Aorta (tissue), 5 donors: ENCODE data around the gene SLCO2B1. TPM values are rescaled to one million over a fixed set of nuclear protein-coding genes. Genes with fewer than 3 reads are reported as not detected.
A peak's percentile ranks its signal among the peaks of the same experiment; 100 is the strongest.

Experiments used
- ATAC-seq: fragments of 200-7000 bp; cut with Tn5 transposase; one replicate; pipeline ENCODE4 v1.9.1; 2022; ENCODE audit warnings: moderate library complexity; ENCODE audit not compliant: low FRiP score
- DNase-seq, 2 donors: peaks; one replicate each; pipeline ENCODE4 v3.0.0-alpha.2; 2020
- H3K27ac ChIP-seq, 2 donors: one replicate each; pipeline ENCODE4 v1.5.1; 2013; ENCODE audit warnings: low read length in 2 of 2, mild to moderate bottlenecking in 2 of 2, moderate library complexity in 2 of 2, control low read depth in 1 of 2, inconsistent platforms in 1 of 2, low read depth in 1 of 2
- H3K27me3 ChIP-seq, 2 donors: one replicate each; pipeline ENCODE4 v1.6.1; 2013; ENCODE audit warnings: control low read depth in 1 of 2, low read length in 1 of 2, mild to moderate bottlenecking in 1 of 2, moderate library complexity in 1 of 2; ENCODE audit not compliant: insufficient read depth in 2 of 2, control insufficient read depth in 1 of 2
- H3K36me3 ChIP-seq, 2 donors: one replicate each; pipeline ENCODE4 v1.6.1; 2013; ENCODE audit warnings: control low read depth in 1 of 2, low read length in 1 of 2, mild to moderate bottlenecking in 1 of 2; ENCODE audit not compliant: insufficient read depth in 2 of 2, control insufficient read depth in 1 of 2
- H3K4me1 ChIP-seq, 2 donors: one replicate each; pipeline ENCODE4 v1.6.1; 2013; ENCODE audit warnings: low read length in 2 of 2, control low read depth in 1 of 2, mild to moderate bottlenecking in 1 of 2, moderate library complexity in 1 of 2; ENCODE audit not compliant: insufficient read depth in 2 of 2, control insufficient read depth in 1 of 2
- H3K4me3 ChIP-seq, 2 donors: one replicate each; pipeline ENCODE4 v1.5.1; 2013; ENCODE audit warnings: low read length in 2 of 2, control low read depth in 1 of 2, mild to moderate bottlenecking in 1 of 2
- H3K9me3 ChIP-seq: one replicate; pipeline ENCODE4 v1.6.1; 2013; ENCODE audit warnings: mild to moderate bottlenecking, low read length; ENCODE audit not compliant: control insufficient read depth
- WGBS, 2 donors: extraction: QIAGEN DNeasy Blood & Tissue Kit; methylation state at CpG; one replicate each; pipeline ENCODE4 v1.1.7; 2013; 5-methylcytosine and 5-hydroxymethylcytosine counted together
- intact Hi-C, 2 donors: fragments of 100-400 bp; cut with DNase I; formaldehyde crosslinking; loops; one replicate each; pipeline versions ENCODE4 v1.14.2 to v1.15.0; 2022
- polyA plus RNA-seq, 2 donors: library from polyadenylated mRNA; stranded (reverse); fragments of 200-250 nt; gene quantifications; one replicate each; pipeline ENCODE4 v1.2.3, GENCODE V29; 2013
- total RNA-seq, 2 donors: library from RNA; stranded (reverse); fragmentation: NEBNext Ultra II Directional; extraction: Animal tissue kit (Norgen Biotek cat#: 25700); gene quantifications; one replicate each; pipeline ENCODE4 v1.2.1, GENCODE V29; 2021
- donor health status: healthy with polysubstance abuse.
- donor health status: Bipolar disorder and iron deficiency.
- donor health status: DM: no; HTN: no; CAD: no.
- donor health status: DM: no; HTN: no; CAD: no.
- donor health status: DM: yes; HTN: yes; CAD: no.

SLCO2B1 gene
- total and polyA plus RNA-seq, 4 donors, result 3.3 to 144 (median 48.3) TPM

DNA sequence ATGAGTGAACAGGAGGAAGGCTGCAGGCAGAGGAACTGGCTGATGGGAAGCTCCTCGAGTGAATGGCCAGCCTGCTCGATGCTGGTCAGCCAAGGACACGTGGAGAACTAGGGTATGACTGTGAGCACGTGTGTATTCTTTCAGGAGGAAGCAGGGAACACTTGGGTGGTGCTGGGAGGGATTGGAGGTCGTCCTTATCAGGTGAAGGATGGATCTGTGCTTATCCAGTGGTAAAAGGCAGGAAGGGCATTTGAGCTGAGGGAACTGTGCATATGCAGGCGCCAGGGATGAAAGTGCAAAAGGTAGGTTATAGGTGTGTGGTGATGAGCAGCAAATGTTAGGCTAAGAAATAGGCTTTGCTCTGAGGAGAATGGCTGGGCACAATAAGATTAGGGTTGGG, 9.7 kb upstream of the SLCO2B1 start:
- no peak overlapping the region for H3K27ac ChIP-seq
- WGBS, 2 donors, result 41 to 48% methylated on average over 6 of the region's 6 CpGs
- H3K4me3 ChIP-seq, result no peak overlapping the region
- no peaks in the 10 kb centered on the region for H3K9me3 ChIP-seq
- no peaks in the 10 kb centered on the region for H3K4me1 ChIP-seq
- intact Hi-C loops, result loop anchor here in 1 of 2 donors (5.0 kb wide), 1 partner anchor 56 kb away; no protein-coding TSS in a partner anchor
- ATAC-seq (no peak), DNase-seq (no peak)
- no peaks in the 10 kb centered on the region for H3K27me3 ChIP-seq
- H3K36me3 ChIP-seq, result no peaks in the 10 kb centered on the region

DNA sequence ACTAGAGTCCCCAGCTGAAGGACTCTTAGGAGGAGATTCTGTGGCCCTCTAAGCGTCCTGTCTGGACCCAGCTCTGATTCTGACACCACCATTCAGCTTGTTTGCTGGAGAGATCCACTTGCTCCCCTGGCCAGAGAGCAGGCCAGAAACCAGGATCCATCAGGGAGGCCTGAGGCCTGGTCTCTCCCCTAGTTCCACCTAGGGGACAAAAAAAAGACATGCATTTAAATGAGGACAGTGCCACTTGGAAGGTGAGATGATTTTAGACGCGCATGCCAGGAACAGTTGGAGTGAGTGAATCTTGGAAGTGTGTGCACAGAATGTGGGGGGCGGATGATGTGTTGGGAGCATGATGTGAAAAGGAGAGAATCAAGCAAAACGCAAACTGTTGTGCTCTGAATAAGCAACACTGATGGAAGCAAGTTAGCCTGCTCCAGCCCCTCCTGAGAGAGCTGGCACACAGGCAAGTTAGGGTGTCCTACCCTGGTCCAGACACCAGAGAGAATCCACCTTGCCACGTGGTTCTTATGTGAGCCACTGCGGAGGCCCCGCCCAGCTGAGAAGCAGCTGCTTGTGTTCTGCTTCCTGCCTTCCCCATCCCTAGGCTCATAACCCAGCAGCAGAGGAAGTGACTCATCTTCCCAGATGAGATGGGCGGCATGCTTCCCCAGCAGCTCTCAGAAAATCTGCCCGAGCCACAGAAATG, 8.0 kb upstream of the SLCO2B1 start:
- DNase-seq (peak; percentile 84 to 88), ATAC-seq (peak; percentile 74)
- Histone ChIP-seq H3K4me3 (no peak overlapping the region), H3K36me3 (no peaks in the 10 kb centered on the region), H3K9me3 (no peaks in the 10 kb centered on the region), H3K27ac (no peak overlapping the region), H3K4me1 (no peaks in the 10 kb centered on the region), H3K27me3 (no peaks in the 10 kb centered on the region)
- intact Hi-C loops, result loop anchor here (2.0 to 5.0 kb wide), 2 partner anchors 54 to 106 kb away; no protein-coding TSS in a partner anchor
- 61 to 67% methylated on average over 10 of the region's 10 CpGs for WGBS, 2 donors

DNA sequence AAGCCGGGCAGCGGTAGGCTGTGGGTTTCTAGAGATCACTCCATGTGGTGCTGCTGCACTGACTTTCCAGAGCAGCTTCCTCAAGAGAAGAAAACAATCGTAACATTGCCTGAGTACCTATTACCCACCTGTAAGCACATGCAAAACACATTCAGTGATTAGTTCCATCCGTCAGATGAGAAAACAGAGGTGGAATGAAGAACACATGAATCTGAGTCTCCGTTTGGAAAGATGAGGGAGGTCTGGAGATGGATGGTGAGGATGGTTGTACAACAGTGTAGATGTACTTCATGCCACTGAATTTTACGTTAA, 7.5 kb upstream of the SLCO2B1 start:
- no peaks in the 10 kb centered on the region for H3K9me3 ChIP-seq
- no peaks in the 10 kb centered on the region for H3K4me1 ChIP-seq
- intact Hi-C loops, result loop anchor here (2.0 to 5.0 kb wide), 2 partner anchors 54 to 105 kb away; no protein-coding TSS in a partner anchor
- ATAC-seq, result no peak
- no peak overlapping the region for H3K27ac ChIP-seq
- no peak overlapping the region for H3K4me3 ChIP-seq
- DNase-seq, result no peak
- H3K27me3 ChIP-seq, result no peaks in the 10 kb centered on the region
- WGBS, 2 donors, result 63 to 65% methylated on average over 6 of the region's 6 CpGs
- H3K36me3 ChIP-seq, result no peaks in the 10 kb centered on the region

DNA sequence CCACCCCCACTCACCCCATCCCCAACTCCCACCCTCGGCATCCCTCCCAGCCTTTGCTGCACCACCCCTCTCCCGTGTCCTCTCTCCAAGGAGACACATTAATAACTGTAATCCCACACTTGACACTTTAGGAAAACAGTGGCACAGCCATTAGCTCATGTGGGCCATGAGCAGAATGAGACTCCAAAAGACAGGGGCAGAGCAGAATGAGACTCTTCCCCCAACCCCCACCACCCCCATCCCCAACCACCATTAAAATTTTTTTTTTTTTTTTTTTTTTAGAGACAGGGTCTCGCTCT, 6.2 kb upstream of the SLCO2B1 start:
- H3K9me3 ChIP-seq, result no peaks in the 10 kb centered on the region
- intact Hi-C loops, result loop anchor here in 1 of 2 donors (2.0 to 5.0 kb wide), 2 partner anchors 53 to 104 kb away; no protein-coding TSS in a partner anchor
- no peak overlapping the region for H3K27ac ChIP-seq
- DNase-seq (no peak), ATAC-seq (no peak)
- no peaks in the 10 kb centered on the region for H3K36me3 ChIP-seq
- H3K4me1 ChIP-seq, result no peaks in the 10 kb centered on the region
- H3K4me3 ChIP-seq, result no peak overlapping the region
- 0 to 32% methylated on average over 2 to 3 of the region's 3 CpGs for WGBS, 2 donors
- H3K27me3 ChIP-seq, result no peaks in the 10 kb centered on the region

DNA sequence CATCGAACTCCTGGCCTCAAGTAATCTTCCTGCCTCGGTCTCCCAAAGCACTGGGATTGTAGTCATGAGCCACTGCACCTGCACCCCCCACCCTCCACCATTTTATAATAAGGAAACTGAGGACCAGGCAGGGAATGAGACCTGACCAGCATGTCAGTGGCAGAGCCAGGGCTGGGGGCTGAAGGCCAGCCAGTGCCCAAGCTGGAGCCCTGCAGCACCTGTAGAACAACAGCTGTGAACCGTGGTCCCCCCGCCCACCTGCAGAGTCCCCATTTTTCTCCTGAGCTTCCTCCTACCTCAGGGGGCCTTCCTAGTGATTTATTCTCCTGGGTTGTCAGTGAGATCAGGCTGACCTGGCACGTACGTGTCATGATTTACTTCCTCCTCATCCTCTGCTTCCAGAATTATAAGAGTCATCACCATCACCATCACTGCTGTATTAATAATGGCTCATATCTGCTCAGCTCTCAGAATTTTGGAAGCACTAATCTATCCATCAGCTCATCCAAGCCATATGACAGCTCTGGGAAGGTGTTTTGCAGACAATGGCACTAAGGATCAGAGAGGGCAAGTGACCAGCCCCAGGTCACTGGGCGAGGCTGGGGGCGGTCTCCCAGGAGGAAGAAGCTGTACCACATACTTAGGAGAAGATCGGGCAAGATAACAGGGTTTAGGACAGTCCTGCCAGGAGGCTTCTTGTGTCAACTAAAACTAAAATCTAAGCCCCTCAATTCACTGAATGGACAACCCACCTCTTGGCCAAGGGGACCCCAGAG, 5.5 kb upstream of the SLCO2B1 start:
- DNase-seq (no peak), ATAC-seq (no peak)
- Histone ChIP-seq H3K27me3 (no peaks in the 10 kb centered on the region), H3K4me3 (no peak overlapping the region), H3K9me3 (no peaks in the 10 kb centered on the region), H3K36me3 (no peaks in the 10 kb centered on the region), H3K27ac (no peak overlapping the region), H3K4me1 (no peaks in the 10 kb centered on the region)
- 68 to 75% methylated on average over 9 of the region's 9 CpGs for WGBS, 2 donors
- intact Hi-C loops, result loop anchor here in 1 of 2 donors (2.0 kb wide), 1 partner anchor 103 kb away; no protein-coding TSS in a partner anchor

DNA sequence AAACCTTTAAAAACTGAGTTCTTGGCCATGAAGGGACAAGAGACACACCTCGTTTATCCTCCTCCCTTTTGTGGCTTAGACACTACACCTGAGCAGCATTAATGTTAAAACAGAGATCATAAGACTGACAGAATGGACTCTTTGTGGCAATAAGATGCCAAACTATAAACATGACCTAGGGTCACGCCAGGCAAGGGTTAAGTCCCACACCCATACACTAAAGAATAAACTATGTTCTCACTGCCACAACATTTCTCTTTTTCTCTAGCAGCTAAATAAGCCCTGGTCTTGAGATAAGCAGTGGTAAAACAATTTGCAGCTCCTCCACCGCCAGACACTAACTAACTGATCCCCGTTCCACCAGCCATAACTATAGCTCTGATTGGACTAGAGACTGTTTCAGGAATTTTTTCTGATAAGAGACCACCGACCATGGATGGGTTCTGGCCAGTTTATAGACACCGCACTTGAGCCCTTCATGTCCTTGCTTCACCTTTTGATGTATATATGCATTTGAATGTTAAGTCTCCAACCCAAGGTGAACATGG, 4.9 kb upstream of the SLCO2B1 start:
- intact Hi-C loops, result loop anchor here in 1 of 2 donors (2.0 kb wide), 1 partner anchor 103 kb away; no protein-coding TSS in a partner anchor
- H3K4me1 ChIP-seq, result no peaks in the 10 kb centered on the region
- WGBS, 2 donors, result 42 to 43% methylated on average over 6 of the region's 6 CpGs
- DNase-seq, result no peak
- H3K9me3 ChIP-seq, result no peaks in the 10 kb centered on the region
- ATAC-seq, result no peak
- H3K4me3 ChIP-seq, result no peak overlapping the region
- H3K27ac ChIP-seq, result no peak overlapping the region
- H3K27me3 ChIP-seq, result no peaks in the 10 kb centered on the region
- no peaks in the 10 kb centered on the region for H3K36me3 ChIP-seq

DNA sequence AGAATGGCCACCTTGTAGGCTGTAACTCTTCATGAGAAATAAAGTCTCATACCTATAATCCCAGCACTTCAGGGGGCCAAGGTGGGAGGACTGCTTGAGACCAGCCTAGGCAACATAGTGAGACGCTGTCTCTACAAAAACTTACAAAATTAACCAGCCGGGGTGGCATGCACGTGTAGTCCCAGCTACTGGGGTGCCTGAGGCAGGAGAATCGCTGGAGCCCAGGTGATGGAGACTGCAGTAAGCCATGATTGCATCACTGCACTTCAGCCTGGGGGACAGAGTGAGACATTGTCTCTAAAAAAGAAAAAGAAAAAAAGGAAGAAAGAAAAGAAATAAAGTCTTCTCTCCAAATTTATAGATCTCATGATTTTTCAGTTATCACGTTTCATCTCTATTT, 4.2 kb upstream of the SLCO2B1 start:
- Histone ChIP-seq H3K27me3 (no peaks in the 10 kb centered on the region), H3K27ac (no peak overlapping the region), H3K9me3 (no peaks in the 10 kb centered on the region), H3K4me1 (no peaks in the 10 kb centered on the region), H3K4me3 (no peak overlapping the region), H3K36me3 (no peaks in the 10 kb centered on the region)
- intact Hi-C loops, result no loop called here
- DNase-seq, result no peak
- ATAC-seq, result no peak
- 82 to 84% methylated on average over 5 of the region's 5 CpGs for WGBS, 2 donors

DNA sequence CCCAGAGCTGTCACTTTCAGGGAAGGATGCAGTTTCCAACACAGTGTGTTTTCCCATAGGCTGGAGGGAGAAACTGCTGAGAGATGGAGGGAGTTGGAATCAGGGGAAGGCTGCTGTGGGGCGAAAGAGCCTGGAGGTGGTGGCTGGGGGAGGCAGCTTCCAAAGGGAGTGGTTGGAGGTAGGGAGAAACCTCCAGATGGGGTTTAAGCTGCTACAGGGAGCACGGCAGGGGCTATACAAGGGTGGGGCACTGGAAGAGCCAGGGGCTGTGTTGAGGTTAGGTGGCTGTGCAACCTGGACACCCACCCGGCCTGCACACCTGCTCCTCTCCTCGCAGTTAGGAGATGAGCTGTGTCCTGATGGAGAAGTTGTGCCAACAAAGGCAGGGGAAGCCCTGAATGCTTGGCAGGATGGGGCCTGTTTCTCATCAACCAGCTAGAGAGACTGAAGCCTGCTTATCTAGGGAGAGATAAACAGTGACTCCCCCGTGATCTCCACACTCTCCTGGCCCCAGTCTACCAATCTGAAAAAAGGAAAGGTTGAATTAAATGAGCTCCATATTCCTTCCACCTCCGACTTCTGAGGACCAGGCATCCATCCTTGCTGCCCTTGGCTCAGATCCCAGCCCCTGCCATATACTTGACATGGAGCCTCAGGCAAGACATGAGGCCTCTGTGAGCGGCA, 3.6 kb upstream of the SLCO2B1 start:
- H3K4me1 ChIP-seq, result no peaks in the 10 kb centered on the region
- ATAC-seq (no peak), DNase-seq (no peak)
- H3K36me3 ChIP-seq, result no peaks in the 10 kb centered on the region
- intact Hi-C loops, result no loop called here
- WGBS, 2 donors, result 84 to 85% methylated on average over 7 of the region's 7 CpGs
- H3K4me3 ChIP-seq, result no peak overlapping the region
- H3K27me3 ChIP-seq, result no peaks in the 10 kb centered on the region
- H3K27ac ChIP-seq, result no peak overlapping the region
- H3K9me3 ChIP-seq, result no peaks in the 10 kb centered on the region
